ENCODE results near the gene RHOBTB3.

Gene RHOBTB3

GRCh38 chr5:95770830-95771708 lies 39.9 kb downstream of the RHOBTB3 start:
- DNase-seq, result no peak

GRCh38 chr5:95771892-95772291 lies 40.8 kb downstream of the RHOBTB3 start:
- no peak for DNase-seq

- DNase-seq, result peak in 1 of 5 experiments; percentile 15
Measured at GRCh38 chr5:95773335-95774059, 42.4 kb downstream of the RHOBTB3 start.

- no peak for DNase-seq
Measured at GRCh38 chr5:95777441-95777840, 46.3 kb downstream of the RHOBTB3 start.

- peak in 1 of 5 experiments; percentile 26 for DNase-seq
Measured at GRCh38 chr5:95778713-95779436, 47.7 kb downstream of the RHOBTB3 start.

GRCh38 chr5:95779611-95780010 lies 48.5 kb downstream of the RHOBTB3 start:
- no peak for DNase-seq

GRCh38 chr5:95780597-95780996 lies 49.5 kb downstream of the RHOBTB3 start:
- DNase-seq, result no peak

GRCh38 chr5:95781101-95781583 lies 50.0 kb downstream of the RHOBTB3 start:
- peak; percentile 29 to 79 (median 51) for DNase-seq

GRCh38 chr5:95782181-95782580 lies 51.0 kb downstream of the RHOBTB3 start:
- no peak for DNase-seq

GRCh38 chr5:95783661-95784060 lies 52.5 kb downstream of the RHOBTB3 start:
- no peak for DNase-seq

GRCh38 chr5:95784514-95785302 lies 53.6 kb downstream of the RHOBTB3 start:
- DNase-seq, result no peak

GRCh38 chr5:95786821-95787418 lies 55.8 kb downstream of the RHOBTB3 start:
- DNase-seq, result no peak

GRCh38 chr5:95788493-95788892 lies 57.4 kb downstream of the RHOBTB3 start:
- DNase-seq, result no peak

- no peak for DNase-seq
Measured at GRCh38 chr5:95791751-95792150, 60.6 kb downstream of the RHOBTB3 start.

- DNase-seq, result no peak
Measured at GRCh38 chr5:95794070-95794516, 63.0 kb downstream of the RHOBTB3 start.

- DNase-seq, result no peak
Measured at GRCh38 chr5:95797301-95797700, 66.2 kb downstream of the RHOBTB3 start.

GRCh38 chr5:95798048-95798447 lies 66.9 kb downstream of the RHOBTB3 start:
- no peak for DNase-seq

GRCh38 chr5:95798545-95798944 lies 67.4 kb downstream of the RHOBTB3 start:
- DNase-seq, result no peak

GRCh38 chr5:95799191-95799835 lies 68.2 kb downstream of the RHOBTB3 start:
- DNase-seq, result no peak

GRCh38 chr5:95800553-95800952 lies 69.4 kb downstream of the RHOBTB3 start:
- DNase-seq, result no peak

- DNase-seq, result no peak
Measured at GRCh38 chr5:95801532-95801931, 70.4 kb downstream of the RHOBTB3 start.

All from T-helper 2 cell (primary cell).